Keratinocyte (primary cell): ENCODE results near the gene MEIS2. TPM values are rescaled to one million over a fixed set of nuclear protein-coding genes. Genes with fewer than 3 reads are reported as not detected.

Experiments
- DNase-seq: peaks from one replicate; pipeline ENCODE4 v3.0.0-alpha.2; 2011; ENCODE audit warnings: low read depth, missing footprints, low spot score
- FAIRE-seq: peaks from 2 replicates; lab custom pipeline; 2011; peaks lifted over from hg19 to GRCh38; lab: Jason Lieb, UNC
- H2AFZ ChIP-seq: 2 replicates; pipeline ENCODE4 v1.6.0; 2012; ENCODE audit warnings: low read length, control low read depth, inconsistent platforms; ENCODE audit not compliant: control insufficient read depth
- H3K27ac ChIP-seq: 2 replicates; pipeline ENCODE4 v1.5.1; 2011; ENCODE audit warnings: low read length; ENCODE audit not compliant: control insufficient read depth, insufficient read depth
- H3K27me3 ChIP-seq: 3 replicates; pipeline ENCODE4 v1.6.0; 2011; ENCODE audit warnings: low read length; ENCODE audit not compliant: control insufficient read depth, insufficient read depth; ENCODE audit errors: extremely low read depth
- H3K36me3 ChIP-seq, 2 experiments: 2 replicates in 1 of 2; 3 replicates in 1 of 2; pipeline ENCODE4 v1.5.1; 2011; ENCODE audit warnings: low read length in 2 of 2, mild to moderate bottlenecking in 1 of 2; ENCODE audit not compliant: control insufficient read depth in 2 of 2, insufficient read depth in 2 of 2; ENCODE audit errors: extremely low read depth in 1 of 2
- H3K4me1 ChIP-seq: 3 replicates; pipeline ENCODE4 v1.5.1; 2011; ENCODE audit warnings: low read length; ENCODE audit not compliant: control insufficient read depth, insufficient read depth; ENCODE audit errors: extremely low read depth
- H3K4me2 ChIP-seq: 3 replicates; pipeline ENCODE4 v1.6.0; 2011; ENCODE audit warnings: low read depth, low read length; ENCODE audit not compliant: control insufficient read depth, insufficient read depth; ENCODE audit errors: extremely low read depth
- H3K4me3 ChIP-seq, 3 experiments: fragments of 200-600 bp in 1 of 3; sonication (generic) in 1 of 3; 2 replicates in 2 of 3; 3 replicates in 1 of 3; pipeline ENCODE4 v1.5.1; 2011 to 2016; ENCODE audit warnings: low read length in 3 of 3, mild to moderate bottlenecking in 3 of 3, control low read depth in 2 of 3, inconsistent platforms in 1 of 3, low read depth in 1 of 3, mixed read lengths in 1 of 3, mixed run types in 1 of 3, moderate library complexity in 1 of 3; ENCODE audit not compliant: control insufficient read depth in 2 of 3, insufficient read depth in 2 of 3; ENCODE audit errors: extremely low read depth in 1 of 3
- H3K79me2 ChIP-seq: 2 replicates; pipeline ENCODE4 v1.6.0; 2012; ENCODE audit warnings: low read length; ENCODE audit not compliant: control insufficient read depth, insufficient read depth
- H3K9ac ChIP-seq: 3 replicates; pipeline ENCODE4 v1.6.0; 2011; ENCODE audit warnings: low read length; ENCODE audit not compliant: control insufficient read depth, insufficient read depth; ENCODE audit errors: extremely low read depth
- H3K9me1 ChIP-seq: 3 replicates; pipeline ENCODE4 v1.6.0; 2011; ENCODE audit warnings: low read length; ENCODE audit not compliant: control insufficient read depth, insufficient read depth; ENCODE audit errors: extremely low read depth
- H3K9me3 ChIP-seq: 2 replicates; pipeline ENCODE4 v1.5.1; 2012; ENCODE audit warnings: low read depth, low read length; ENCODE audit not compliant: control insufficient read depth
- H4K20me1 ChIP-seq: 3 replicates; pipeline ENCODE4 v1.6.0; 2011; ENCODE audit warnings: low read length; ENCODE audit not compliant: control insufficient read depth, insufficient read depth; ENCODE audit errors: extremely low read depth
- CTCF ChIP-seq, 3 experiments: IDR thresholded peaks in 1 of 3; conservative IDR thresholded peaks in 1 of 3; optimal IDR thresholded peaks in 1 of 3; 2 replicates in 2 of 3; 3 replicates in 1 of 3; pipeline versions ENCODE3 to v1.5.1; 2011; ENCODE audit warnings: low read length in 3 of 3, mild to moderate bottlenecking in 3 of 3, moderate library complexity in 2 of 3, control low read depth in 1 of 3, inconsistent platforms in 1 of 3; ENCODE audit not compliant: insufficient read depth in 2 of 3; ENCODE audit errors: extremely low read depth in 1 of 3
- EZH2 ChIP-seq: IDR thresholded peaks from one replicate; pipeline ENCODE4 v1.6.1; 2012; ENCODE audit warnings: inconsistent platforms, mild to moderate bottlenecking, low read length, moderate library complexity
- dilution Hi-C: fragments of 300-500 bp; cut with MboI; formaldehyde crosslinking; loops from one replicate; pipeline ENCODE4 v1.7.0; 2020; ENCODE audit warnings: low sequenced_read_pairs; ENCODE audit not compliant: extremely low pct_ligation_motif_present
- polyA plus RNA-seq, 5 experiments: library from polyadenylated mRNA; depleted of rRNA in 3 of 5; stranded (reverse) in 3 of 5; stranded (forward) in 1 of 5; unstranded in 1 of 5; fragments of >200 nt; gene quantifications; 1 replicate in 1 of 5; 2 replicates in 3 of 5; 3 replicates in 1 of 5; pipeline versions ENCODE4 v1.2.1 to v1.2.3, GENCODE V29; 2011 to 2012; ENCODE audit warnings: missing spikeins in 2 of 5, low read depth in 1 of 5, low replicate concordance in 1 of 5

The MEIS2 gene
- polyA plus RNA-seq, 1 donor (not counting 4 experiments of a cell fraction or from before 2014, with no cell fraction given), result 11.4 TPM

DNA sequence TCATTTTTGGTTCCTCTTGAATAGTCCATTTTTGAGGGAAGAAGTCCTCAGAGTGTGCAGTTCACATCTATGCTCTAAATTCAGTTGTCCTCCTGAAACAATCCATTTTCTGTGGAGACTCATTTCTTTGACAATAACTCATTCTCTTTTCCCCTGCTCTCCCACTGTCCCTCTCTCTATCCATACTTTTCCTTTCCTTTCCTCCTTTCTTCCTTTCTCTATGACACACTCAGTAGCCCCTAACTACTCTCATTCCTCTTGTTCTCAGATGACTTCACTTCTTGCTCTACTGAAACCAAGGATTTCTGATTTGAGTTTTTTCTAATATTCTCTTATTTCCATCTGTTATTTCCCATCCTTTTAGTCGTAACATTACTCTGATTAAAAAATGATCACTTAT is 16.7 kb upstream of the MEIS2 start:
- Histone ChIP-seq H3K36me3 (no peaks in the 10 kb centered on the region), H3K4me2 (no peak overlapping the region), H4K20me1 (no peaks in the 10 kb centered on the region), H3K27me3 (no peaks in the 10 kb centered on the region), H3K79me2 (no peaks in the 10 kb centered on the region), H3K4me3 (no peak overlapping the region), H3K9ac (no peak overlapping the region), H3K9me1 (no peaks in the 10 kb centered on the region), H3K27ac (no peak overlapping the region), H2AFZ (no peak overlapping the region), H3K9me3 (no peaks in the 10 kb centered on the region), H3K4me1 (no peaks in the 10 kb centered on the region)
- DNase-seq (no peak), FAIRE-seq (no peak)
- dilution Hi-C loops, result no loop called here
- TF ChIP-seq EZH2 (no peak), CTCF (optimal IDR thresholded peaks at IDR 0.05 in 1 of 3, IDR thresholded peaks at IDR 0.05 in 1 of 3, conservative IDR thresholded peaks at IDR 0.05 in 1 of 3; ENCODE audit: extremely low read depth in 1 of 3, insufficient read depth in 2 of 3, low read length in 3 of 3) (no peak)

DNA sequence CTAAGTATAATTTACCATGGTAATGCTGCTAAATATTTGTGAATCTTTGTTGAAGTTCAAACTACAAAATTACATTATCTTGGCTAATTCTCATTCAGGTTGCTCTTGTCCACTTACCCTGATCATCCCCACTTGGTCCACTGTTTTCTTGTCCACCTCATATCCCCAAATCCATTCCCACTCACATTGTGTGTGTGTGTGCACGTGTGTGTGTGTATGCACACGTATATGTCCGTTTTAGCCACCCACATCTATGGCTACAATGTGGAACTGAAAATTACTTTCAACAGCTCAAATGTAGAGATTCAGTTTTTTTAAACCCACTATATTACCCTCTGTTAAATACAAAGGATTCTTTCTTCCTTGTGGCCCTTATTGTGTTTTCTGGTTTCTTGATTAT is 15.2 kb upstream of the MEIS2 start:
- Histone ChIP-seq H3K9ac (no peak overlapping the region), H3K9me1 (no peaks in the 10 kb centered on the region), H3K4me2 (no peak overlapping the region), H3K79me2 (no peaks in the 10 kb centered on the region), H2AFZ (no peak overlapping the region), H4K20me1 (no peaks in the 10 kb centered on the region), H3K36me3 (no peaks in the 10 kb centered on the region), H3K9me3 (no peaks in the 10 kb centered on the region), H3K4me3 (no peak overlapping the region), H3K27me3 (peaks cover 1% of the 10 kb centered on the region), H3K27ac (no peak overlapping the region), H3K4me1 (peaks cover 2% of the 10 kb centered on the region)
- TF ChIP-seq CTCF (optimal IDR thresholded peaks at IDR 0.05 in 1 of 3, IDR thresholded peaks at IDR 0.05 in 1 of 3, conservative IDR thresholded peaks at IDR 0.05 in 1 of 3; ENCODE audit: extremely low read depth in 1 of 3, insufficient read depth in 2 of 3, low read length in 3 of 3) (no peak), EZH2 (no peak)
- DNase-seq (no peak), FAIRE-seq (no peak)
- dilution Hi-C loops, result no loop called here
